Activated naive CD8-positive, alpha-beta T cell treated with anti-CD3 and anti-CD28 coated beads, Interleukin-2, amount 50 U/mL, for 24 hours (primary cell): ENCODE data around the gene CCNG1.

Source experiments
- ATAC-seq: fragments of 150-1000 bp; cut with Tn5 transposase; one replicate; pipeline ENCODE4 v1.10.0; 2021
- DNase-seq: peaks from one replicate; pipeline ENCODE4 v3.0.0; 2021
- H3K27ac Mint-ChIP-seq: one replicate; pipeline ENCODE4 v1.8.0; 2021; ENCODE audit warnings: mild to moderate bottlenecking, mixed read lengths
- H3K27me3 Mint-ChIP-seq: one replicate; pipeline ENCODE4 v1.8.0; 2021; ENCODE audit warnings: mixed read lengths
- H3K36me3 Mint-ChIP-seq: one replicate; pipeline ENCODE4 v1.8.0; 2021; ENCODE audit warnings: low read depth, mixed read lengths
- H3K4me1 Mint-ChIP-seq: one replicate; pipeline ENCODE4 v1.8.0; 2021; ENCODE audit warnings: mixed read lengths
- H3K4me3 Mint-ChIP-seq: one replicate; pipeline ENCODE4 v1.8.0; 2021; ENCODE audit warnings: mild to moderate bottlenecking, moderate library complexity, mixed read lengths
- H3K9me3 Mint-ChIP-seq: one replicate; pipeline ENCODE4 v1.8.0; 2021; ENCODE audit warnings: mixed read lengths

The CCNG1 gene

DNA sequence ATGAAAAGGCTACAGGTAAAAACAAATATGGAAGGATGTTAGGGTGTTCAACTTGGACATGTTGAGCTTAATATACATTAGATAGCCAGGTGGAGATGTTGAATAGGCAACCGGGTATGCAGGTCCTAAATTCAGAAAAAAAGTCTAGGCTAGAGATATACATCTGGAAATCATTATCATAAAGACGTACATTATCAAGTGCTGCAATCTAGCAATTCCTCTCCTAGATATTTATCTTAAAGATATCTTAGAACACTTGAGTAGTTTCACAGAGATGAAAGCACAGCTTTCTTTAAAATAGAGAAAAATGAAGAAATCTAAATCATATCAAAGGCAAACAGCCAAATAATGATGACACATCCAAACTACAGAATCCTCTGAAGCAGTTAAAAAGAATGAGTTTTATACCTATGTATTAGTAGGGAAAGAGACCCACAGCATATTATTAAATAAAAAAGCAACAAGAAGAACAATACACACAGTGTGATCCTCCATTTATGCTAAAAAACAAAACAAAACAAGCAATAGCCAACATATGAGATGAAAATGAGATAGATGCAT, 18.7 kb downstream of the CCNG1 start:
- H3K4me1 Mint-ChIP-seq: peaks cover 31% of the 10 kb centered on the region
- peak overlapping the region; percentile 40 for H3K27ac Mint-ChIP-seq
- ATAC-seq: no peak

DNA sequence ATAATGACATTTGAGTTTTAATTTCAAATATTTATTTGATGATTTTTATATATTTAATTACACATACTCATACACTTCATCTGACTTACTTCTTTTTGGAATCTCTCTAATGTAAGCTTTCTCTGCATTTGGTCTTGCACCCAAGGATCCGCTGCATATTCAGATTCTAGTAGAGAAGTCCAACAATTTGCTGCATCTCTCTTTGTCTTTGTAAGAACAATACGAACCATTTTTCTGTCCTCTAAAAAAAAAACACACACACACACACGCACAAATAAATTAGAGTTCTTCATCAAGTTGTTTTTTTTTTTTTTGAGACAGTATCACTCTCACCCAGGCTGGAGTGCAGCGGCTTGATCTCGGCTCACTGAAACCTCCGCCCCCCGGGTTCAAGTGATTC, 19.4 kb downstream of the CCNG1 start:
- H3K36me3 Mint-ChIP-seq: peaks cover 41% of the 10 kb centered on the region
- no peak overlapping the region for H3K4me3 Mint-ChIP-seq
- H3K4me1 Mint-ChIP-seq: peaks cover 34% of the 10 kb centered on the region
- peaks cover 3% of the 10 kb centered on the region for H3K27me3 Mint-ChIP-seq
- no peak for ATAC-seq
- H3K9me3 Mint-ChIP-seq: no peaks in the 10 kb centered on the region
- no peak overlapping the region for H3K27ac Mint-ChIP-seq
- no peak for DNase-seq

More for the DNA sequence above, 18.7 kb downstream of the CCNG1 start:
- Mint-ChIP-seq H3K36me3 (peaks cover 45% of the 10 kb centered on the region), H3K27me3 (peaks cover 3% of the 10 kb centered on the region), H3K4me3 (peak overlapping the region; percentile 10), H3K9me3 (no peaks in the 10 kb centered on the region)
- DNase-seq: no peak

DNA sequence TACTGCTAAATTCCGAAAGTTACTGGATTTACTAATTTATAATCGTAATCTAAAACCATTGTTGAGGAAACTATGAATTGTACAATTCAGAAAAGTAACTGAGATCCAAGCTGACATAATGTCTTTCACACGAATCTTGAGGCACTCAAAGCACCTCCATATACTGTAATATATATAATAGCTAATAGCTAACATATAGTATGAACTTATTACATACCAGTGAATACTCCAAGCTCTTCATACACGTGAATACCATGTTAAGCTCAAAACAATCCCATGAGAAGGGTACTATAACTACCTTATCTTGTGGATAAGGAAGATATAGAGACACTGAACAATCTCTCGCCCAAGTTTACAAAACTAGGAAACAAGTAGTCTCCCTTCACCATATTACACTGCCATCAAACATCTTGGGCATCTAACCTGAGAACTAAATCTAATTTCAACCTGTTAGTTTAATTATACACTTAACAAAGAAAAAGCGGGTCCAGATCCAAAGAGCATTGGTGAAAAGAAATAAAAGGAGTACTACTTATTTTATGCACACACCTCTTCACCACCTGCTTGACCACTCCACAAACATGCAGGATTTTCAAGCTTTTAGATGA, 21.5 kb downstream of the CCNG1 start:
- Mint-ChIP-seq H3K27ac (peak overlapping the region; percentile 100), H3K4me1 (peaks cover 42% of the 10 kb centered on the region), H3K36me3 (peaks cover 32% of the 10 kb centered on the region), H3K4me3 (peak overlapping the region; percentile 93), H3K9me3 (no peaks in the 10 kb centered on the region), H3K27me3 (peaks cover 3% of the 10 kb centered on the region)
- DNase-seq (no peak), ATAC-seq (no peak)

DNA sequence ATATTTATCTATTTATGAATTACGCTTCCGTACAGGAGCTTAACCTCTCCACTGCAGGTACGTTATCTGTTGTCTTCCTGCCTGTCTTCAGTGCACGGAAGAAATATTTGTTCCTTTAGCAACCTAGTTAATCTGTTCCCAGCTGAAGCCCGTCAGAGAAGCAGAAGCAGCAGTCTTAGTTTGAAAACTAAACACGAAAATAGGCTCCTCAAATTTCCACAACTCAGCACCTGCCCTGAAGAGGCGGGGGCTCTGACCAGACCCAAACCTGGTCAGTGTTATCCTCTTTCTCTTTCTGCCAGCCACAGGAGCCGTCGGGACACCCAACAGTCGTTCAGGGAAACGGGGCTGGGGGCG, 22.0 kb downstream of the CCNG1 start:
- Mint-ChIP-seq H3K4me1 (peaks cover 42% of the 10 kb centered on the region), H3K27me3 (peaks cover 3% of the 10 kb centered on the region), H3K9me3 (no peaks in the 10 kb centered on the region), H3K4me3 (peak overlapping the region; percentile 93), H3K36me3 (peaks cover 36% of the 10 kb centered on the region), H3K27ac (peak overlapping the region; percentile 100)
- ATAC-seq: no peak
- no peak for DNase-seq

DNA sequence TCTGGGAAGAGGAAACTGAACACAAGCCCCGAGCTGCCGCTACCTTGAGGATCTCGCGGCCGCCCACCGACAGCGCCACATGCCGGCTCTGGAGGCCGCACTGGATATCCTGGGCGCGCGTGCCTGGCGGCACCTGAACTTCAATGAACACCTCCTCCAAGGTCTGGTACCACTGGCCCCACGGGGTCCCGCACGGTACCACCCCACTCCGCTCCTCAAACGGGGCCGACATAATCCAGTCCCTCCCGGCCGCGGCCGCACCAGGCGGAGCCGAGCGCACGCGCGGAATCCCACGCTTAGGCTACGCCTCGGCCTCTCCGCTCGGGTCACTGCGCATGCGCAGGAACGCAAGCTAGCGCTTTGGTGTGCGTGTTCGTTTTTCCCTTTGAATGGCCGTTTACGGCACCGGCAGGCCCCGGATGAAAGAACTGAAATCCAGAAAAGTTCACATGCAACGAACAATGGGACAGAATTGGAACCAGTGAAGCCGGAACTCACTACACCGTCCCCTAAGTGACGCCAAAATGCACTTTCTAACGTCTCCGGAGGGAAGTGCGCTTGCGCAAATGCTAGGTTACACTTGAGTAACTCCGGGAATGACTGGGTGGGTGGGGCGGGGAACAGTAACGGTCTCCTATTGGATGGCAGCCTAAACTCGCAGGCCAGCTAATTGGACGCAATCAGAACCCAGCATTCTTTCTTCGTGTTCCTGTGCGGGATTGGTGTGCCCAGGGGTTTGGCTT, 22.6 kb downstream of the CCNG1 start, which contains the start of gene NUDCD2:
Gene NUDCD2, minus strand, starts transcription at position 284 of the 743 bp plus-strand sequence. Its CDS starts 52 bp downstream, at position 232.
- H3K9me3 Mint-ChIP-seq: no peaks in the 10 kb centered on the region
- peak within 1 kb of the TSS; percentile 93 for H3K4me3 Mint-ChIP-seq
- ATAC-seq: peak; percentile 90
- peak; percentile 93 for DNase-seq
- peaks cover 3% of the 10 kb centered on the region for H3K27me3 Mint-ChIP-seq
- peaks cover 42% of the 10 kb centered on the region for H3K4me1 Mint-ChIP-seq
- H3K36me3 Mint-ChIP-seq: peaks cover 36% of the 10 kb centered on the region
- peak within 1 kb of the TSS; percentile 100 for H3K27ac Mint-ChIP-seq

DNA sequence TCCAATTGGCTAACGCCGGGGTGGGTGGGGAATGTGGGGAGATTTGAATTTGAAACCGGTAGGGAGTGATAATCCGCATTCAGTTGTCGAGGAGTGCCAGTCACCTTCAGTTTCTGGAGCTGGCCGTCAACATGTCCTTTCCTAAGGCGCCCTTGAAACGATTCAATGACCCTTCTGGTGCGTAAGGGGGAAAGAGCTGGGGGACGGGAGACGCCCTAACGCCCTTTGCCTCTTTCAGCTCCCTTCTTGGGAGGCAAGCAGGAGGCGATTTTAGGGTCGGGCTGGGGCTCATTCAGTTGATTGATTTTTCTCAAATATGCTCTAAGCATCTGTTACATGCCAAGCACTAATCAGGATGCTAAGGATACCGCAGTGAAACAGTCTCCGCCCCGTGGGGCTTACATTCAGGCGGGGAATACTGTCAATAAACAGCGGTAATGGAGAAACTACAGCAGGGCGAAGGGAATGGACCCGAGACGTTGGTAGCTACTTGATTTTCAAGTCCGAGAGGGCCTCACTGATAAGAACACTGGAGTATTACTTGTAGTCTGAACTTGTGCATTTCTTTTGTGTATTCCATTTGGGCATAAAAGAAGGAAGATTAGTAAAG, 23.3 kb downstream of the CCNG1 start, which contains the start of gene HMMR:
Gene HMMR, plus strand, starts transcription at position 71 of the 610 bp plus-strand sequence. Its CDS starts 61 bp downstream, at position 132.
- H3K4me3 Mint-ChIP-seq: peak within 1 kb of the TSS; percentile 93
- peaks cover 32% of the 10 kb centered on the region for H3K36me3 Mint-ChIP-seq
- no peaks in the 10 kb centered on the region for H3K9me3 Mint-ChIP-seq
- H3K27ac Mint-ChIP-seq: peak within 1 kb of the TSS; percentile 100
- ATAC-seq (no peak), DNase-seq (no peak)
- peaks cover 41% of the 10 kb centered on the region for H3K4me1 Mint-ChIP-seq
- peaks cover 3% of the 10 kb centered on the region for H3K27me3 Mint-ChIP-seq

DNA sequence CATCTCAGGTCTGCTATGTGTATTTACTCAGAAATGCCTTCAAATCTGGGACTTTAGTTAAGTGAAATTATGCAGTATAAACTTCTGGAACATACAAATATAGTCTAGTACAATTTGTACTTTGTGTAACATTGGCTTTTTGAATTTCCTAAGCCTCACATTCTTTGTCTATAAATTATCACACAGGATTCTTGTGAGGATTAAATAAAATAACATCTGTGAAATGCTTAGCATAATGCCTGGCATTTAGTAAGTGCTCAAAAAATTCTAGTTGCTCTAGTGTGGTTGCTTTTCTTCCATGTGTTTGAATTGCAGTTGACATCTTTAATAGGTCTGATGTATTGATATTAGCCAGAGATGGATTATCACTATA, 25.7 kb downstream of the CCNG1 start:
- Mint-ChIP-seq H3K4me3 (no peak overlapping the region), H3K9me3 (no peaks in the 10 kb centered on the region), H3K27me3 (peaks cover 3% of the 10 kb centered on the region)

DNA sequence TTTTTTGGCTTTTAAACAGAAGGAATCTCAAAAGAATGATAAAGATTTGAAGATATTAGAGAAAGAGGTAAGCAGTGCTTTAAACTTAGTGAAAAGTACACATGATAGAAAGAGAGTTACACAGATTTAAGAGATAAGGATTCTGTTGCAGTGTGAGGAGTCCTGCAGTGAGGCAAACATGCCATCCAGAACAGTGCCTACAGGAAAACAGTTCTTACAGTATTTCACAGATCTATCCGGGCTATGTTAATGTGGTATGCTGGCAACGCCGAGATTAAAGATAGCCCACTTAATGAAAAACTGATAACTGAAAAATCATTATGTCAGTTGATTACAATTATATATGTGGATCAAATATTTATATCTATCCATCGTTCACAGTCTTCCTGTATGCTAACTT, 30.3 kb downstream of the CCNG1 start:
- H3K4me1 Mint-ChIP-seq: peaks cover 2% of the 10 kb centered on the region
- peaks cover 44% of the 10 kb centered on the region for H3K36me3 Mint-ChIP-seq
- no peaks in the 10 kb centered on the region for H3K27me3 Mint-ChIP-seq
- no peak overlapping the region for H3K4me3 Mint-ChIP-seq
- no peaks in the 10 kb centered on the region for H3K9me3 Mint-ChIP-seq
- no peak overlapping the region for H3K27ac Mint-ChIP-seq
- ATAC-seq: no peak
- no peak for DNase-seq

More for the DNA sequence above, 25.7 kb downstream of the CCNG1 start:
- no peak for ATAC-seq
- Mint-ChIP-seq H3K4me1 (peaks cover 24% of the 10 kb centered on the region), H3K27ac (no peak overlapping the region), H3K36me3 (peaks cover 30% of the 10 kb centered on the region)
- no peak for DNase-seq

DNA sequence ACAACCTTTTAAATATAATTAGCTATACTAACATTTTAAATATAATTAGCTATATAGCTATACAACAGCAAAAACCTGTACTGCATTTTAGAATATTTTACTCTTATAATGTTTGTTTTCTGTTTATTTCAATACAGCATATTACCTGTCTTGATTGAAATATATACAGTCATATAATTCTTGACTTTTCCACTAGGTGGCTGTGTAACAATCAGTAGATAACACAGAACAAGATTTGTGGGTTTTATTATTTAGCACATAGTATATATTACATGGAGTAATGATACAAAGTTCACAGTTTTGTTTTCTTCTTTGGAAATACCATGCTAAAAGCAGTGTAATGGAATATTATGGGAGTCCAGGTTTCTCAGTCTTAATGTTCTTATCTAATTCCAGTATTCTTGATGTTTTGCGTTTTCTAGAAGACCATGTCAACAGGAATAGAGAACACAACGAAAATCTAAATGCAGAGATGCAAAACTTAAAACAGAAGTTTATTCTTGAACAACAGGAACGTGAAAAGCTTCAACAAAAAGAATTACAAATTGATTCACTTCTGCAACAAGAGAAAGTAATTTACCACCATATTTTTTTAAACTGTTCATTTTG, 36.3 kb downstream of the CCNG1 start:
- no peak overlapping the region for H3K27ac Mint-ChIP-seq
- ATAC-seq: no peak
- no peaks in the 10 kb centered on the region for H3K4me1 Mint-ChIP-seq
- no peaks in the 10 kb centered on the region for H3K27me3 Mint-ChIP-seq
- no peak overlapping the region for H3K4me3 Mint-ChIP-seq
- H3K36me3 Mint-ChIP-seq: peaks cover 53% of the 10 kb centered on the region
- no peaks in the 10 kb centered on the region for H3K9me3 Mint-ChIP-seq
- DNase-seq: no peak

DNA sequence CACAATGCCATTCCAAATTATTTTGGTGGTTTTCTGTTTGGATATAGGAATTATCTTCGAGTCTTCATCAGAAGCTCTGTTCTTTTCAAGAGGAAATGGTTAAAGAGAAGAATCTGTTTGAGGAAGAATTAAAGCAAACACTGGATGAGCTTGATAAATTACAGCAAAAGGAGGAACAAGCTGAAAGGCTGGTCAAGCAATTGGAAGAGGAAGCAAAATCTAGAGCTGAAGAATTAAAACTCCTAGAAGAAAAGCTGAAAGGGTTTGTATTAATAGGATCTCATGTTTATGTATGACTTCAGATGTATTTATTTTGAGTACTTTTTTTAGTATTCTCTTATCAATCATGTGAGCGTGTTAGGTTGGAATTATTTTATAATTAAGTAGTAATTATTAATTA, 38.0 kb downstream of the CCNG1 start:
- no peak for DNase-seq
- Mint-ChIP-seq H3K9me3 (no peaks in the 10 kb centered on the region), H3K4me3 (no peak overlapping the region), H3K4me1 (no peaks in the 10 kb centered on the region), H3K27ac (no peak overlapping the region), H3K27me3 (no peaks in the 10 kb centered on the region), H3K36me3 (peaks cover 56% of the 10 kb centered on the region)
- no peak for ATAC-seq

DNA sequence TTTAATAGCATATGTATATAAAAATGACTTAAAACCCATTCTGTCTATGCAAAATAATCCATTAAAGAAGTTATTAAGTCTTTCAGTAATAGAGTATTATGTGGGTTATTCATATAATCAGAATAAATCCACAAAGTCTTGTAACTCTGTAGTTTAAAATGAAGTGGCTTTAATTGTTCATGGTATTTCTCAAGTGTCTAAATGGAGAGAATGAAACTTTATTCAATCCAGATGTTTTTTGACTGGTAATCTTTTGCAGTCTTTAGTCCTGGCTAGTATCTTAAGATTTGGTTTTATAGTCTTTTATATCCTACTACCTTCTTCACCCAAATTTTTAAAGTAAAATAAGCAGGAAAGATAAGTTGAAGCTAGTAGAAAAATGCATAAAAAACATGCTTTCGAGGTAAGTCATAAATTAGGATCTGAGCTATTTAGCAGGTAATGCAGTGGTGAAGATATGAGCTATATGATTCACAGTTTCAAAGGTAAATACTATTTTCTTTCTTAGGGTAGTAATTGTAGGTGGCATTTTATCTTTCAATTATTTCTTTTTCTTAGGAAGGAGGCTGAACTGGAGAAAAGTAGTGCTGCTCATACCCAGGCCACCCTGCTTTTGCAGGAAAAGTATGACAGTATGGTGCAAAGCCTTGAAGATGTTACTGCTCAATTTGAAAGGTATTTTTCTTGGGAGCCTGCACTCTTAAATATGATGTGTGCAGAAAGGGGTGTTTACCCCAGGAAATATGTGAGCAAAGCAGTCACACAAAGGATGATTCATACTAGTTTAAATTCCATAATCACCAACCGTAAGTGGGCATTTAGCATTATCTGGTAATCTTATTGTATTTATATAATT, 41.0 kb downstream of the CCNG1 start:
- no peak overlapping the region for H3K27ac Mint-ChIP-seq
- no peaks in the 10 kb centered on the region for H3K27me3 Mint-ChIP-seq
- H3K4me1 Mint-ChIP-seq: no peaks in the 10 kb centered on the region
- ATAC-seq (no peak), DNase-seq (no peak)
- peaks cover 57% of the 10 kb centered on the region for H3K36me3 Mint-ChIP-seq
- H3K9me3 Mint-ChIP-seq: no peaks in the 10 kb centered on the region
- no peak overlapping the region for H3K4me3 Mint-ChIP-seq

DNA sequence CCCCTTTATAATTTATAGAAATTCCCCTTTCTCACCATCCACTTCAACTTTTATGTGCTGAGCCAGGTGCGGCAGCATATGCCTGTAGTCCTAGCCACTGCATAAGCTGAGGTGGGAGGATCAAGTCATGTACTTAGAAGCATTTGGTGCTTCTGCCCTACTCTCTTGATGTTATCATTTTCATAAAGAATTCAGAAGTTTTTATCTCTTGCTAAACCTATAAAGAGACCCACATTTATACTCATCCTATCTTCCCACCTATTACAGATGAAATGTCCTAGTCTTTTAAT, 41.5 kb downstream of the CCNG1 start:
- no peaks in the 10 kb centered on the region for H3K27me3 Mint-ChIP-seq
- H3K27ac Mint-ChIP-seq: no peak overlapping the region
- no peak for ATAC-seq

DNA sequence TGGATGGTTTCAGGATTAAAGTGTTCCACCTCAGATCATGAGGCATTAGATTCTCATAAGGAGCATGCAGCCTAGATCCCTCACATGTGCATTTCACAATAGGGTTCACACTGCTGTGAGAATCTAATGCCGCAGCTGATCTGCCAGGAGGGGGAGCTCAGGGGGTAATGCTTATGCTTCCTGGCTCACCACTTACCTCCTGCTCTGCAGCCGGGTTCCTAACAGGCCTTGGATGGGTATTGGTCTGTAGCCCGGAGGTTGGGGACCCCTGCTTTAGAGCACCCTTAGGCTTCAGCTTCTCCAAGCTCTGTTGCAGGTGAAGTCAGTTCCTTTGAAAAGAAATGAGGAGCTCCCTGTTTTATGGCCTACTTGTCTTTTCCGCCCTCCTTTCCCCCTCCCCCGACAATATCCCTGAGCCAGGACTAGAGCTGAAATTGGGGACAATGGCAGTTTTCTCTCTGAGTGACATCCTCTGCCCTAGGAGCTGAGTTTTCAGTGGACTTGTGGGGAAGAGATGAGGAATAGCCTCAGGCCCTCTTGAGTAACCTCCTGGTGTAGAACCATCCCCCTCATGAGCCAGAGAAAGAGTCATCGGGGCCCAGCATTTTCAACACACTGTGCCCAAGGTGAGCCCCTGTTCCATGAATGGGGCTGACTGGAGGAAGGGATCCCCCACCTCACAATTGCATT, 51.8 kb downstream of the CCNG1 start:
- ATAC-seq (no peak), DNase-seq (no peak)
- Mint-ChIP-seq H3K9me3 (no peaks in the 10 kb centered on the region), H3K36me3 (peaks cover 47% of the 10 kb centered on the region), H3K27ac (no peak overlapping the region), H3K4me1 (no peaks in the 10 kb centered on the region), H3K4me3 (no peak overlapping the region), H3K27me3 (no peaks in the 10 kb centered on the region)

More for the DNA sequence above, 41.5 kb downstream of the CCNG1 start:
- Mint-ChIP-seq H3K36me3 (peaks cover 60% of the 10 kb centered on the region), H3K9me3 (no peaks in the 10 kb centered on the region), H3K4me1 (no peaks in the 10 kb centered on the region), H3K4me3 (no peak overlapping the region)
- DNase-seq: no peak
